ENCODE results near the gene AFG1L.
"Not testable (repeated sequence)": the region's sequence is repeated elsewhere in the genome, so short reads cannot be mapped to it uniquely, and the experiment has no call there.

Gene AFG1L

GRCh38 chr6:108416047-108416833, 121.4 kb downstream of the AFG1L start:
- not testable (repeated sequence) for DNase-seq (ENCODE audit: low read depth)

- no peak for DNase-seq (ENCODE audit: low read depth)
Observed at GRCh38 chr6:108417027-108417426, 122.2 kb downstream of the AFG1L start.

- no peak for DNase-seq (ENCODE audit: low read depth)
Observed at GRCh38 chr6:108419474-108419873, 124.6 kb downstream of the AFG1L start.

GRCh38 chr6:108419934-108420609, 125.2 kb downstream of the AFG1L start:
- no peak for DNase-seq (ENCODE audit: low read depth)

- DNase-seq (ENCODE audit: low read depth): no peak
Observed at GRCh38 chr6:108421366-108421765, 126.5 kb downstream of the AFG1L start.

- DNase-seq (ENCODE audit: low read depth): no peak
Observed at GRCh38 chr6:108423982-108424705, 129.3 kb downstream of the AFG1L start.

- DNase-seq (ENCODE audit: low read depth): no peak
Observed at GRCh38 chr6:108425428-108425827, 130.6 kb downstream of the AFG1L start.

- DNase-seq (ENCODE audit: low read depth): no peak
Observed at GRCh38 chr6:108432143-108432542, 137.3 kb downstream of the AFG1L start.

GRCh38 chr6:108432792-108433191, 137.9 kb downstream of the AFG1L start:
- no peak for DNase-seq (ENCODE audit: low read depth)

GRCh38 chr6:108434222-108434621, 139.4 kb downstream of the AFG1L start:
- DNase-seq (ENCODE audit: low read depth): no peak

- no peak for DNase-seq (ENCODE audit: low read depth)
Observed at GRCh38 chr6:108435391-108435790, 140.5 kb downstream of the AFG1L start.

GRCh38 chr6:108436771-108437170, 141.9 kb downstream of the AFG1L start:
- DNase-seq (ENCODE audit: low read depth): no peak

GRCh38 chr6:108437821-108438220, 143.0 kb downstream of the AFG1L start:
- no peak for DNase-seq (ENCODE audit: low read depth)

- DNase-seq (ENCODE audit: low read depth): no peak
Observed at GRCh38 chr6:108438918-108439317, 144.1 kb downstream of the AFG1L start.

- DNase-seq (ENCODE audit: low read depth): no peak
Observed at GRCh38 chr6:108441141-108441540, 146.3 kb downstream of the AFG1L start.

- DNase-seq (ENCODE audit: low read depth): no peak
Observed at GRCh38 chr6:108442770-108443520, 148.1 kb downstream of the AFG1L start.

GRCh38 chr6:108446629-108447150, 151.8 kb downstream of the AFG1L start:
- DNase-seq (ENCODE audit: low read depth): no peak

- no peak for DNase-seq (ENCODE audit: low read depth)
Observed at GRCh38 chr6:108448481-108448880, 153.6 kb downstream of the AFG1L start.

- not testable (repeated sequence) for DNase-seq (ENCODE audit: low read depth)
Observed at GRCh38 chr6:108449717-108450116, 154.9 kb downstream of the AFG1L start.

- no peak for DNase-seq (ENCODE audit: low read depth)
Observed at GRCh38 chr6:108451816-108452215, 157.0 kb downstream of the AFG1L start.

GRCh38 chr6:108452711-108453195, 157.9 kb downstream of the AFG1L start:
- DNase-seq (ENCODE audit: low read depth): no peak
